GM19467 (cell line): ENCODE results near the gene ENOX1.

Experiments
- ATAC-seq: cut with Tn5 transposase; IDR thresholded peaks from one replicate; pipeline ENCODE4 v1.9.1; 2021; ENCODE audit warnings: mild to moderate bottlenecking, moderate library complexity; ENCODE audit not compliant: unreplicated experiment

ENOX1 gene

GRCh38 chr13:43232144-43232872 is 554.5 kb downstream of the ENOX1 start:
- no peak for ATAC-seq

- no peak for ATAC-seq
Observed at GRCh38 chr13:43230989-43231388, 555.8 kb downstream of the ENOX1 start.

- no peak for ATAC-seq
Observed at GRCh38 chr13:43229506-43229905, 557.3 kb downstream of the ENOX1 start.

- ATAC-seq = no peak
Observed at GRCh38 chr13:43227721-43228120, 559.1 kb downstream of the ENOX1 start.

GRCh38 chr13:43223216-43223615 is 563.6 kb downstream of the ENOX1 start:
- no peak for ATAC-seq

- ATAC-seq = no peak
Observed at GRCh38 chr13:43222086-43222485, 564.7 kb downstream of the ENOX1 start.

- no peak for ATAC-seq
Observed at GRCh38 chr13:43221611-43222010, 565.2 kb downstream of the ENOX1 start.

- ATAC-seq = no peak
Observed at GRCh38 chr13:43220873-43221595, 565.7 kb downstream of the ENOX1 start.

GRCh38 chr13:43214124-43214523 is 572.6 kb downstream of the ENOX1 start:
- ATAC-seq = no peak

GRCh38 chr13:43206838-43207237 is 579.9 kb downstream of the ENOX1 start:
- no peak for ATAC-seq

- ATAC-seq = no peak
Observed at GRCh38 chr13:43205416-43205815, 581.4 kb downstream of the ENOX1 start.

- ATAC-seq = no peak
Observed at GRCh38 chr13:43204591-43204990, 582.2 kb downstream of the ENOX1 start.

GRCh38 chr13:43203781-43204180 is 583.0 kb downstream of the ENOX1 start:
- ATAC-seq = no peak

GRCh38 chr13:43200736-43201135 is 586.0 kb downstream of the ENOX1 start:
- no peak for ATAC-seq

GRCh38 chr13:43200307-43200706 is 586.5 kb downstream of the ENOX1 start:
- no peak for ATAC-seq

GRCh38 chr13:43196750-43197370 is 589.9 kb downstream of the ENOX1 start:
- no peak for ATAC-seq

GRCh38 chr13:43196086-43196621 is 590.6 kb downstream of the ENOX1 start:
- ATAC-seq = no peak

- no peak for ATAC-seq
Observed at GRCh38 chr13:43195551-43195950, 591.2 kb downstream of the ENOX1 start.

- no peak for ATAC-seq
Observed at GRCh38 chr13:43195112-43195511, 591.7 kb downstream of the ENOX1 start.

- no peak for ATAC-seq
Observed at GRCh38 chr13:43193789-43194420, 592.9 kb downstream of the ENOX1 start.

- ATAC-seq = no peak
Observed at GRCh38 chr13:43191546-43191945, 595.2 kb downstream of the ENOX1 start.
